Natural killer cell (primary cell): ENCODE measurements around the gene PPIP5K2. TPM values are rescaled to one million over a fixed set of nuclear protein-coding genes. Genes with fewer than 3 reads are reported as not detected.
A peak's percentile ranks its signal among the peaks of the same experiment; 100 is the strongest.

ENCODE experiments used
- ATAC-seq, 3 donors: fragments of 150-1000 bp in 2 of 3; fragments of 200-7000 bp in 1 of 3; cut with Tn5 transposase; 1 replicate in 1 of 3; 2 replicates in 2 of 3; pipeline ENCODE4 v1.10.0; 2021; ENCODE audit warnings: mild to moderate bottlenecking in 2 of 3, moderate library complexity in 2 of 3
- DNase-seq, 2 donors: peaks; one replicate each; pipeline versions ENCODE4 v3.0.0 to v3.0.0-alpha.2; 2013 to 2021; ENCODE audit warnings: mixed read lengths in 1 of 2
- H3K27ac ChIP-seq: one replicate; pipeline ENCODE4 v1.5.1; 2013; ENCODE audit warnings: mild to moderate bottlenecking, low read length
- H3K27me3 ChIP-seq: one replicate; pipeline ENCODE4 v1.6.1; 2013; ENCODE audit warnings: low read length; ENCODE audit not compliant: control insufficient read depth, insufficient read depth
- H3K36me3 ChIP-seq: one replicate; pipeline ENCODE4 v1.6.1; 2013; ENCODE audit warnings: low read length; ENCODE audit not compliant: control insufficient read depth, insufficient read depth
- H3K4me1 ChIP-seq: one replicate; pipeline ENCODE4 v1.6.1; 2013; ENCODE audit warnings: low read length; ENCODE audit not compliant: control insufficient read depth, insufficient read depth
- H3K4me3 ChIP-seq: one replicate; pipeline ENCODE4 v1.5.1; 2013; ENCODE audit warnings: low read length
- H3K9me3 ChIP-seq: one replicate; pipeline ENCODE4 v1.6.1; 2013; ENCODE audit warnings: low read length; ENCODE audit not compliant: control insufficient read depth, insufficient read depth
- H3K27ac Mint-ChIP-seq, 2 donors: one replicate each; pipeline ENCODE4 v1.8.0; 2022; ENCODE audit warnings: mild to moderate bottlenecking in 2 of 2, mixed read lengths in 2 of 2, moderate library complexity in 1 of 2
- H3K27me3 Mint-ChIP-seq, 2 donors: one replicate each; pipeline ENCODE4 v1.8.0; 2022; ENCODE audit warnings: low read depth in 2 of 2, mixed read lengths in 2 of 2
- H3K36me3 Mint-ChIP-seq: one replicate; pipeline ENCODE4 v1.8.0; 2022; ENCODE audit warnings: mixed read lengths
- H3K4me1 Mint-ChIP-seq, 2 donors: one replicate each; pipeline ENCODE4 v1.8.0; 2022; ENCODE audit warnings: mixed read lengths in 2 of 2
- H3K4me3 Mint-ChIP-seq: one replicate; pipeline ENCODE4 v1.8.0; 2022; ENCODE audit warnings: mild to moderate bottlenecking, moderate library complexity, mixed read lengths
- H3K9me3 Mint-ChIP-seq, 2 donors: one replicate each; pipeline ENCODE4 v1.8.0; 2022; ENCODE audit warnings: mixed read lengths in 2 of 2
- WGBS: methylation state at CpG from one replicate; pipeline ENCODE4 v1.1.7; 2013; ENCODE audit warnings: missing lambda C conversion rate; ENCODE audit not compliant: insufficient coverage; 5-methylcytosine and 5-hydroxymethylcytosine counted together
- intact Hi-C: fragments of 100-400 bp; cut with micrococcal nuclease; formaldehyde crosslinking; loops from one replicate; pipeline ENCODE4 v1.14.2; 2022
- total RNA-seq, 4 donors: library from RNA; stranded (reverse); fragments of 120-200 nt in 1 of 4; gene quantifications; one replicate each; pipeline versions ENCODE4 v1.2.3 to v1.2.4, GENCODE V29; 2013 to 2022
- TF ChIP-seq, protein P1 (sequence below): fragments of 200-600 bp; IDR thresholded peaks from one replicate; pipeline ENCODE4 v1.8.0; 2022; ENCODE audit warnings: antibody characterized with exemption

The PPIP5K2 gene
- total RNA-seq, 3 donors from 2014 or later (not counting 1 experiment from before 2014, with no cell fraction given): 71.4 to 85.3 (median 72.8) TPM

- no peaks in the 10 kb centered on the region for H3K9me3 Mint-ChIP-seq
- H3K27ac ChIP-seq: no peak overlapping the region
- H3K4me3 ChIP-seq: no peak overlapping the region
- intact Hi-C loops: no loop called here
- peaks cover 0 to 7% of the 10 kb centered on the region in 2 donors for H3K4me1 Mint-ChIP-seq
- no peak for ATAC-seq
- H3K27me3 Mint-ChIP-seq: peaks cover 14 to 32% of the 10 kb centered on the region in 2 donors
- peaks cover 4% of the 10 kb centered on the region for H3K4me1 ChIP-seq
- TF ChIP-seq, protein P1, sequence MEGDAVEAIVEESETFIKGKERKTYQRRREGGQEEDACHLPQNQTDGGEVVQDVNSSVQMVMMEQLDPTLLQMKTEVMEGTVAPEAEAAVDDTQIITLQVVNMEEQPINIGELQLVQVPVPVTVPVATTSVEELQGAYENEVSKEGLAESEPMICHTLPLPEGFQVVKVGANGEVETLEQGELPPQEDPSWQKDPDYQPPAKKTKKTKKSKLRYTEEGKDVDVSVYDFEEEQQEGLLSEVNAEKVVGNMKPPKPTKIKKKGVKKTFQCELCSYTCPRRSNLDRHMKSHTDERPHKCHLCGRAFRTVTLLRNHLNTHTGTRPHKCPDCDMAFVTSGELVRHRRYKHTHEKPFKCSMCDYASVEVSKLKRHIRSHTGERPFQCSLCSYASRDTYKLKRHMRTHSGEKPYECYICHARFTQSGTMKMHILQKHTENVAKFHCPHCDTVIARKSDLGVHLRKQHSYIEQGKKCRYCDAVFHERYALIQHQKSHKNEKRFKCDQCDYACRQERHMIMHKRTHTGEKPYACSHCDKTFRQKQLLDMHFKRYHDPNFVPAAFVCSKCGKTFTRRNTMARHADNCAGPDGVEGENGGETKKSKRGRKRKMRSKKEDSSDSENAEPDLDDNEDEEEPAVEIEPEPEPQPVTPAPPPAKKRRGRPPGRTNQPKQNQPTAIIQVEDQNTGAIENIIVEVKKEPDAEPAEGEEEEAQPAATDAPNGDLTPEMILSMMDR: no peak
- H3K9me3 ChIP-seq: no peaks in the 10 kb centered on the region
- H3K27me3 ChIP-seq: no peaks in the 10 kb centered on the region
- H3K36me3 Mint-ChIP-seq: no peaks in the 10 kb centered on the region
- WGBS: 94% methylated on average over 28 of the region's 28 CpGs
- H3K4me3 Mint-ChIP-seq: no peak overlapping the region
- DNase-seq: no peak
- no peaks in the 10 kb centered on the region for H3K36me3 ChIP-seq
- H3K27ac Mint-ChIP-seq: no peak overlapping the region
Measured at GRCh38 chr5:103223031-103223955, 103.2 kb downstream of the PPIP5K2 start.

DNA sequence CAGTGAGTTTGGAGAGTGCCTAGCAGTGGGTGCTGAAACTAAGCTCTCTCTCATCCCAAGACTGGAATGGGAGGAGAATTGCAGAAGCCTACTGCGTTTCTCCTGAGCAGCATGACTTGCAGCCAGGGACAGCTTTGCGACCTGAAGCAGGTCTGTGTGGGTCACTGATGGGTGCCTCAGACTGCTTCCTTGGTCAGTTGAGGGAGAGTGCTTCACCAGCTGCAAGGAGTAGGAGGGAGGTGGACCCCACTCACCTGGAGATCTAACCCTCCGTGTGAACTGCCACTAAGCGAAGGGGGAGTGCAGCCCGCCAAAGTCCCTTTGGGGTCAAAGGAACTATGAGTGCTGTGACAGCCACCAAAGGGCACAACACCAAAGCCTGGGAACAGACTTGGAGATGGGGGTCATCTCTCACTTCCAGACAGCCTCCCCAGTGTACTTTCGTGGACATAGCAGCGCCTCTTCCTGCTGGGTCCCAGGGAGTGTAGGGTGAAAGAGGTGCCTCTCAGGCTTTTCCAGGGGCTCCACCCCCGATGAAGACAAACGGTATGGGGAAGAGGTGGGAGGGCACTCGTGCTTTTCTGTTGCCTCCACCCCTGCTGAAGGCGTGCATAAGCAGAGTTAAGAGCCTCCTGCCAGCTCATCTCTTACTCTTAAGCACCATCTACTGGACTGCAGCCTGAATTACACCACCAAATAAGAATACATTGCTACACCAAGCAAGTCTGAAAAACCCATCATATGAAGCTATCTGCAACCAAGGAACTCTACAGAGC, 104.2 kb downstream of the PPIP5K2 start:
- Histone ChIP-seq H3K27ac (no peak overlapping the region), H3K27me3 (no peaks in the 10 kb centered on the region), H3K4me1 (peaks cover 4% of the 10 kb centered on the region), H3K4me3 (no peak overlapping the region), H3K9me3 (no peaks in the 10 kb centered on the region), H3K36me3 (no peaks in the 10 kb centered on the region)
- intact Hi-C loops: no loop called here
- peak; percentile 90 to 100 (median 99) for ATAC-seq
- peaks cover 0 to 7% of the 10 kb centered on the region in 2 donors for H3K4me1 Mint-ChIP-seq
- H3K27ac Mint-ChIP-seq: no peak overlapping the region
- H3K36me3 Mint-ChIP-seq: no peaks in the 10 kb centered on the region
- TF ChIP-seq, protein P1: peak; percentile 66
- H3K27me3 Mint-ChIP-seq: peaks cover 17 to 37% of the 10 kb centered on the region in 2 donors
- peak in 1 of 2 donors; percentile 70 for DNase-seq
- 58% methylated on average over 11 of the region's 11 CpGs for WGBS
- H3K9me3 Mint-ChIP-seq: no peaks in the 10 kb centered on the region
- no peak overlapping the region for H3K4me3 Mint-ChIP-seq

DNA sequence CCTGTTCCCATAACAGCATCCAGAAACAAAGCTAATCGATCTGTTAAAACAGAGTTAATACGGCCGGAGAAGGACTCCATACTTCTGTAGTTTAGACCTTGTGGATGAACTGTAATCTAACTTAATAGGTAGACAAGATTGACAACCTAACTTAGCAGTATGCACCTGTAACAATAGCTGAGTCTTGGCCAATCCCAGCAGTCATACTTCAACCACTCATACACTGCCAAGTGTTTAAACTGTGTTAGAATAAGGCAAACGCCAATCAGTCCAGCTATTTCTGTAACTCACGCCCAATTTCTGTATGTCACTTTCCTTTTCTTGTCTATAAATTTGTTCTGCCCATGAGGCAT, 104.8 kb downstream of the PPIP5K2 start:
- Histone ChIP-seq H3K36me3 (no peaks in the 10 kb centered on the region), H3K9me3 (no peaks in the 10 kb centered on the region), H3K4me1 (peaks cover 4% of the 10 kb centered on the region), H3K4me3 (no peak overlapping the region), H3K27me3 (no peaks in the 10 kb centered on the region), H3K27ac (no peak overlapping the region)
- ATAC-seq (no peak), DNase-seq (no peak)
- TF ChIP-seq, protein P1: peak; percentile 42
- Mint-ChIP-seq H3K27me3 (peaks cover 20 to 37% of the 10 kb centered on the region in 2 donors), H3K4me1 (peaks cover 0 to 7% of the 10 kb centered on the region in 2 donors), H3K27ac (no peak overlapping the region), H3K9me3 (no peaks in the 10 kb centered on the region), H3K4me3 (no peak overlapping the region), H3K36me3 (no peaks in the 10 kb centered on the region)
- intact Hi-C loops: no loop called here
- 85% methylated on average over 4 of the region's 5 CpGs for WGBS
